ENCODE data around the gene TRAPPC2.
A peak's percentile ranks its signal among the peaks of the same experiment; 100 is the strongest.
"Not testable (repeated sequence)": the region's sequence is repeated elsewhere in the genome, so short reads cannot be mapped to it uniquely, and the experiment has no call there.

The TRAPPC2 gene

DNA sequence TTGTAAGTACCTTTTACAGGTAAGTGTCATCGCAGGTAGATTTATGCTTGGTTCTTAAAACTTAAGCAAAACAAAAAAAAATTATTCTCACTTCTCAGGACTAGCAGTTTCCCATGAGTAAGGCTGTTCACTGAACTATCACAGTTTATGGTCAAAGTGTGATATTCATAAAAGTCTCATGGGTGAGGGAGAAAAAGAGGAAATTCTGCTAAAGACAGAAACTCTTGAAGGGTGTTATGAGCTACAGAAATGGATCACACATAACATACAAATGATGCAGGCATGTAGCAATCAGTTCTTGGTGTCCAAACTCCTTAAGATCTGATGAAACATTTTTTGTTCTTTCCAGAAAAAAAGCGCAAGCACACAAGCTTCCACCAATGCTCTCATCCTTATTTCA, 37.0 kb downstream of the TRAPPC2 start:
- peak in 1 of 2 donors; percentile 8 for DNase-seq

DNA sequence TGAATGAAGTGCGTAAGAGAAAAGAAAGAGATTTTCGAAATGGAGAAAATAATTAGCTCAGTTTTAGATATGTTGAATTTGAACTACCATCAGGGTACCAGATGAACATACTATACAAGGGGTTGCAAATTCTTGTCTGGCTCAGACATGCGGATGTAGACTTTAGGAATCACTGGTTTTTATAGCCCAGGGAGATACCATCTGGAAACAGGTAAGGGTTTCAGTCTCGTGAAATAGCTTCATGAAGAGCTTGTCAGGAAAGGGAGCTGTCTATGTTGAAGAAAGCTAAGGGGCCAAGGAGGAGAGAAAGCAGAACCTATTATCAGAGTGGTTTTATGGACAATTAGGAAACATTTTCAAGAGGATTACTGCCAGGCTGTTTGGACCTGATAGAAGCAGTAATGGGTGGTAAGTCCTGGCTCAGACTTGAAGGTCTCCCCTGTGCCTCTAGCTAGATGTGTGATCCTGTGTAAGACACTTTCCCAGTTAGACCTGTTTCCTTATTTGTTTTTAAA, 38.8 kb downstream of the TRAPPC2 start:
- DNase-seq = no peak

DNA sequence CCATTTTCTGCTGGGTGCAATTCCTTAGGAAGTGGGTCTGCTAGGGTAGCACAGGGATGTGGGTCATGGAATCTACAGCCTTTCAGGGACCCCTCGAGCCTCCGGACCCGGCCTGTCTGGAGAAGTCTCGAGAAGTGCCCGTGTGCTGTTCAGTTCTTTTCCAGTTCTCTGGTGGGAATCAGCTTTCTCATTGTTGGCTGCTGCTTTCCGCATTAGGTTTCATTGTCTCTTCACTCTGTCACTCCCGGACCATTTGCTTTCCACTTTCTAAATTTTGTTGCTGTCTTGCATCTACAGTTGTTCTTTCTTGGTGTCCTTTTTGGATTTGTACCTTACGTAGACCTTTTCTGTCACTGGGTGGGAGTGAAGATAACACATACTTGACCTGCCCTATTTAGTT, 39.4 kb downstream of the TRAPPC2 start:
- no peak for DNase-seq

DNA sequence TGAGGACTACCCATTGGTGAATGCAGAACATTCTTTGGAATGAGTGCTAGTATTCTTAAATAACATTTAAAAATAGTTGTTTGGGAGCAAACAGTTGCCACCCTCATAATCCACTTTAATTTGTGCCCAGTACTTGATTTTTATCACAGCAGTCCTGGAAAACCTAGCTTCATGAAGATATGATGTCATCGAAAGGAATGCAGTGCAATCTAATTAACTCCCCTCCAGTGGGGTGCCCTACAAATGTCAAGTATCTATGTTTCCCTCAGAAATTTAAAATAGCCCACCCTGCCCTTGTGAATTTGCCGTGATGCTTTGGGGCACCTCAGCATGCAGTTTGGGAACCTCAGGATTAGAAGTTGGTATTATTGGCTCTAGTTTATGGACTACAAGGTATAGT, 40.1 kb downstream of the TRAPPC2 start:
- DNase-seq = no peak

DNA sequence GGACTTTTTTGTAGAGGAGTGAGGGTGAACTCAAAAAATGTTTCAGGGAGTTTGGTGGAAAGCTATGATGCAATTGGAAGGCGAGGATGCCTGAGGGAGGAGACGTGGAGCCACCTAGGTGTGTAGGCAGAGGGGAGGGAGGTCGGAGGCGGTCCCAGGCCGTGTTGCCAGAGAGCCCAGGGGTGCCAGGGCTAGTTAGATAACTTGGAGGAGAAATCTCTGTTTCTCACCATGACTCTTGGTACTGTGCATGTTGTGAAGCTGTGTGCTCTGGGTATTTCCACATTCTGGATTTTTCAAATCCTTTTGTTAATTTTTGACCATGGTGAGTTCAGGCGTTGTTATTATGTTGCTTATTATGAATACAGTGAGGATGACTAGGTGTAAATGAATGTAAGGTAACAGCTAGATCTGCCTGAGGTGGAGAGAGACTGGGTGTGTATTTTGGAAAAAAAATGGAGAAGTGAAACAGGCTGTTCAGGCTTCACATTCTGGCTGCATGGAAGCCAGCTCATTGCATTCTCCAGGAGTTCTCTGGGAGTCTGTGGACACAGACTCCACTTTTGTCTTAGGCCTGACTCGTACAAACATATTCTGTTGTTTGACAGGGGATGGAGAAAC, 41.0 kb downstream of the TRAPPC2 start:
- no peak for DNase-seq

DNA sequence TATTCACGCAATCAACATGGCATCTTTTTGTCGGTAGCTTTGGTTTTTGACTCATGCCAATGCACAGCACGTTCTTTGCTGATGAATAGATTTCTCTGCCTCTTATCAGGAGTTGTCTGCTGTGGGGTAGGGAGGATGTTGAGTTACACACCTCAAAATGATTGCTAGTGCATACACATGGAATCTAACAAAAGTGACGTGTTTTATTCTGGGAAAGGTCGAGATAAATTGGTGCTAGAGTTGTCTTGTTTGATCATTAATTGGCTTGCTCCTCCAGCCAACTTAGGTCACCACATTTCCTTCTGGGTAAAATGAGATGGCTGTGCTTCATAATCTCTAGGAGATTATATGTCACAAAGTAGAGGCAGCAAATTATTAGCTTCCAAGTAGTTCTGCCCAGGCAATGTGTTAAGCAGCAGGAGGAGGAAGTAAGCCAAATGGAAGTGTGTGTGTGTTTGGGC, 41.6 kb downstream of the TRAPPC2 start:
- DNase-seq = no peak

DNA sequence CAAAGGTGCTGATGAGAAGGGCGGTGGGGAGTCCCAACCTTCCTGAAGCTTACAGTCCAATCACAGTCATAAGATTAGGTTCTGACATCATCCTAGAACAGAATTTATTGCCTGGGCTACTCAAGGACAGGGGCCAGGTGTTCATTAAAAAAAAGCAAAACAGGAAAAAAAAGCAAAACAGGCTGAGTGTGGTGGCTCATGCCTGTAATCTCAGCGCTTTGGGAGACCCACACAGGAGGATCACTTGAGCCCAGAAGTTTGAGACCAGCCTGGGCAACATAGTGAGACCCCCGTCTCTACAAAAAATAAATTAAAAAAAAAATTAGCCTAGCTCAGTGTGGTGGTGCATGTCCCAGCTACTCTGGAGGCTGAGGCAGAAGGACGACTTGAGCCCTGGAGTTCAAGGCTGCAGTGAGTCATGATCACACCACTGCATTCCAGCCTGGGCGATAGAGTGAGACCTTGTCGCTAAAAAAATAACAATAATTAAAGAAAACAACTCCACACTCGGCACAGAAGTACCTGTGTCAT, 42.5 kb downstream of the TRAPPC2 start:
- peak in 1 of 2 donors; percentile 14 for DNase-seq

DNA sequence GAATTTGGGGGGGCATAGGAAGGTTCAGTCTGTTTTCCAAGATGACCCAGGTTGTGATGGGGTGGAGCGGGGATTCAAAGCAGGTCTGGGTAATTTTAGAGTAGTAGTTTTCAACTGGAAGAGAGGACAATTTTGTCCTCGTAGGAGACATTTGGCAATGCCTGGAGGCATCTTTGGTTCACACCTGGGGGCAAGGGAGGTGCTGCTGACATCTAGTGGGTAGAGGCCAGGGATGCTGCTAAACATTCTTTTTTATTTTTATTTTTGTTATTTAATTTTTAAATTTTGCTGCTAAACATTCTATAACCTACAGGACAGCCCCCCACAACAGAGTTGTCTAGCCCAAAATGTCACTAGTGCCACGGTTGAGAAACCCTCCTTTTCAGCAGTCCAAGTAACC, 43.6 kb downstream of the TRAPPC2 start:
- DNase-seq = peak; percentile 9 to 34

DNA sequence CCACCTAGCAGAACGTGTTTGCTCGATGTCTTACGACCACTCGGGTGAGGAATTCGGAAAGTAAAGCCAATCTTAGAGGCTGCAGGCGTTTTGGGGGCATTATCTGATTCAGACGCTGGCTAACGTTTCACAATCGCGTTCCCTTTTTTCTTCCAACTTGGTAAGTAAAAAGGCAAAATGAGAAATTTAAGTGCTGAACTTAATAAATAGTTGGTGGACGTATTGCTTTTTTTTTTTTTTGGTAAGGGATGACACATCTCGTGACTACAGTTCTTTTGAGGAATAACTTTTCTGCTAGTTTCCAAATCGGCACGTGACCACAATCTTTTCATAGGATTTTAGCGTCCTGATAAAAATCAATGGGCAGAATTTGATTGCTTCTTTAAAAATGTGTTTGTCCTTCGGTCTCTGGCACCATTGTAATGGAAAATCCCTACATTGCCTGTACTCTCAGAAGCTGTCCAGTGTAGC, 44.6 kb downstream of the TRAPPC2 start:
- DNase-seq = no peak

DNA sequence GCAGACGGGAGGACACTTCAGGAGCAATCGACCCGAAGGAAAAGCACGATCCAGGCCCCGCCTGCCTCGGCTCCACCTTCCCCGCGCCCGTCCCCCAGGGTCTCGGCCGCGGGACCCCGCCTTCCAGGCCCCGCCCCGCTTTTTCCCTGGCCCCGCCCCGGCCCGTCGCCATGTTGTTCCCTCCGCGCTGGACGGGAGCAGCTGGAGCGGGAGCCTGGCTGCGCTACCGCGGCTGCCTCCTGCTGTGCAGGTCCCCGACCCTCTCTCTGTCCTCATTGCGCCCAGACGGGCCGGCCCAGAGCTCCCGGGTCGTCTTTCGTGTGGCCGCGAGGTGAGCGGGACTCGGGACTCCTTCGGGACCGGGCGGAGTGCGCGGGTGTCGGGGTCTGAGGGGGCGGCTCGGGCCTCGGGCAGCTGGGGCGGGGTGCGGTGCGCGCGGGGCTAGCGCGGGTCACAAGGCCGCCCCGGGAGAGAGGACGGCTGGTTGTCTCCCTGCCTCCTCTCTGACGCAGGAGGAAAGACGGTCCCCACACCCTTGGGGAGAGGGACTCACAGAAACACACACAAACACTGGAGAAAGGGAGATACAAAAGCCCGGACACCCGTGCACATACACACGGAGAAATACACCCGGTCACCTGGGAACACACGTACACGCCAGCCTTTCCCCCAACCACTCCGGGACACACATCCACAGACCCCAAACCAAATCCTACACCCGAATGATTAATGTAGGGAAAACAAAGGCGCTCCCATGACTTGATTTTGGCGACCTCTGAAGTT, 45.3 kb downstream of the TRAPPC2 start, which contains the start of gene RAB9A:
TSS of gene RAB9A (plus strand) at position 171 of the 783 bp plus-strand sequence. CDS start 19,619 bp downstream, outside the sequence.
- DNase-seq = peak; percentile 80 to 81

DNA sequence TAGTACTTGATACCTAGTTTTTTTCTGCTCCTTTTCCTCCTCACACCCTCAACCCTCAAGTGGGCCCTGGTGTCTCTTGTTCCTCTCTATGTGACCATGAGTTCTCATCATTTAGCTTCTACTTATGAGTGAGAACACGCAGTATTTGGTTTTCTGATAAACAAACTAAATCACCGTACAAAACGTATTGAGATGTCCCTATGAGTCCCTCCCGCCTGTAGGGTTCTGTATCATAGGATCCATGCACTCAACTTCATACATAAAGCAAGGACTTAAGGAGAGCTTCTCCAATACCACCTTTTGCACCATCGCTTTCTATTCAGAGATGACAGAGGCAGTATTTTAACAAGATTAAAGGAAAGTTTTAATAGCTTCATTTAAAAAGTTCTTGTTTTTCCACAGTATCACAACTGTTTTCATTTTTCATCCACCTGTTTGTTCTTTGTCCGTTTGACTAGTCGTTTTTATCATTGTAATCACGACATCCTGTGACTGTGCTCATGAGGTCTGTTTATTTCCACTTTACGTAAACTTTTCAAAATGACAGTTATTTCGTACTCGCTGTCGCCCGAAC, 45.9 kb downstream of the TRAPPC2 start:
- DNase-seq = peak in 1 of 2 donors; percentile 13

DNA sequence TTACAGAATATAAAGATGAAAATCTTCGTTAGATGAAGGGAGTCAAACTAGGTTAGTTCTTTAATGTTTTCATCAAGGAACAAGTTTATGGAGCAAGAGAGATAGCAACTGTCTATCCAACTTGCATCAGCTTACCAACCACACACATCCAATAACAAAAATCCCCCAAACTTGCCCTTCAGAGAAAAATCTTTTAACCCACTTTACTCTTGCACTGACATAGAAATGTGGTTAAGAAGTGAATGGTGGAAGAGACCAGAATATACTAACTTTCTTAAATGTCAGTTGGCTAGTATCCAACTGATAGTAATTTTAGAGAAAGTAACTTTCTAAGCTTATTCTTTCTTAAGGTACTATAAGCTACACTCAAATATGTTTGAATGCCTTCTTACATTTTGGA, 47.2 kb downstream of the TRAPPC2 start:
- no peak for DNase-seq

DNA sequence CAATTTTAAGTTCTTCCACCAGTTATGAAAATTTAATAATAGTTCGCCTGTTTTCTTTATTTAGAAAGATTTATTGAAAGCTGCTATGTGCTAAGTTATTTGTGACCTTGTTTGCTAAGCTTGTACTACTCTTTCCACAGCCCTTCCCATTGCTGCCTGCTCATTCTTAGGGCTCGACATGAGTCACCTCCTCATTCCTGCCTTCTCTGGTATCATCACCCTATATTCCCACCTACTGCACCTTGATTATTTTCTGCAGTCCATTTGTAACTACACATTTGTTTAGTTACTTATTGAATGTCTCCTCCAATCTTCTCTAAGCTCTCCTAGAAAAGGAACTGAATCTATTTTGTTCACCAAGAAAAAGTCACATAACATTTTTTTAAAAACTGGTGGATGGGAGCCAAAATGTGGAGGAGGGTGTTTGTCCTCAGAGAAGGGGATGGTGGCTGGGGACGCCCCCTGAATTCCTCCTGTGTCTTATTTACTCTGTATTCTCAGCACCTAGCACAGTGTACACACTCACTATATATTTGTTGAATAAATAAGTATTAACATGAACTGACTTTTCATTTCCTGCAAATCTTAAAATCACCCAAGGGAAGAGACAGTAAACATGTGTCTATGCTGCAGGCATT, 49.2 kb downstream of the TRAPPC2 start:
- DNase-seq = no peak

DNA sequence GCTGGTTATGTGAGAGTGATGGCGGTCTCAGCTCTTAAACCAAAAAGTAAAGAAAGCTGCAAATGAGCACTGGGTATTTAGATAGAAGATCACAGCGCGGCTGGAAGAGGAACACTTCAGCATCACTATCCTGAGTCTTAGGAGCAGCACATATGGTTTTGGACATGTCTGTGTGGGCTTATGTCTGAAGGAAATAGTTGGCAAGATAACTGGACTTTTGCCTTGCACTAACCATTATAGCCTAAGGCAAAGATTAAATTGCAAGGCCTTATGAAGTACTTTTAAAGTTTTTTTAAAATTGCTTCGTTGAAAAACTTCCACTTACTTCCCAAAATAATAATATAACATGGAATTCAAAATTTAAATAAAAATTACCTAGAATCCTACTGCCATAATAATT, 50.1 kb downstream of the TRAPPC2 start:
- no peak for DNase-seq

DNA sequence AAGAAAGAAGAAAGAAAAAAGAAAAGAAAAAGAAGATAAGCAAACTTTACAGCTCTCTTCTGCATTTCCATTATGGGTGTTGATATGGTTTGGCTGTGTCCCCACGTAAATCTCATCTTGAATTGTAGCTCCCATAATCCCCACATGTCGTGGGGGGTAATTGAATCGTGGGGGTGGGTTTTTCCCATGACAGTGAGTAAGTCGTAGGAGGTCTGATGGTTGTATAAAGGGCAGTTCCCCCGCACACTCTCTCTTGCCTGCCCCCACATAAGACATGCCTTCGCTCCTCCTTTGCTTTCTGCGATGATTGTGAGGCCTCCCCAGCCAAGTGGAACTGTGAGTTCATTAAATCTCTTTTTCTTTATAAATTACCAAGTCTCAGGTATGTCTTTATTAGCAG, 52.8 kb downstream of the TRAPPC2 start:
- DNase-seq = no peak

DNA sequence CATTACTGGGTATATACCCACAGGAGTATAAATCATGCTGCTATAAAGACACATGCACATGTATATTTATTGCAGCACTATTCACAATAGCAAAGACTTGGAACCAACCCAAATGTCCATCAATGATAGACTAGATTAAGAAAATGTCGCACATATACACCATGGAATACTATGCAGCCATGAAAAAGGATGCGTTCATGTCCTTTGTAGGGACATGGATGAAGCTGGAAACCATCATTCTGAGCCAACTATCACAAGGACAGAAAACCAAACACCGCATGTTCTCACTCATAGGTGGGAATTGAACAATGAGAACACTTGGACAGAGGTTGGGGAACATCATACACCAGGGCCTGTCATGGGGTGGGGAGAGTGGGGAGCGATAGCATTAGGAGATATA, 54.7 kb downstream of the TRAPPC2 start:
- DNase-seq = not testable (repeated sequence)

DNA sequence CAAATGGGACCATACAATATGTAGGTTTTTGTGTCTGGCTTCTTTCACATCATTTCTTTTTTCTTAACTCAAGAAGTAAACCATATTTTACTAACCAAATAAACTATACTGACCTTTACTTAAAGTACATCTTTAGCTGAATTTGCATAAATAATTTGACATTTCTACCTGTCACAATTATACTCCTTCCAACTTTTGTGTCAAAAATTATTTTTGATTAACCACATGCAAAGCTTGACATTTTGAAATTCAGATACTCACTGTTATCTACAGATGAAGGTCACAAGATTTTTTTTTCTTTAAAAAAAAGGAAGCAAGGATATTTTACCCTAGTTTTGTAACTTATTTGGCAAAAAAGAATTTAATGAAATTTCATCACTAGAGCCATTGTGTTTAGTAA, 57.5 kb downstream of the TRAPPC2 start:
- no peak for DNase-seq

DNA sequence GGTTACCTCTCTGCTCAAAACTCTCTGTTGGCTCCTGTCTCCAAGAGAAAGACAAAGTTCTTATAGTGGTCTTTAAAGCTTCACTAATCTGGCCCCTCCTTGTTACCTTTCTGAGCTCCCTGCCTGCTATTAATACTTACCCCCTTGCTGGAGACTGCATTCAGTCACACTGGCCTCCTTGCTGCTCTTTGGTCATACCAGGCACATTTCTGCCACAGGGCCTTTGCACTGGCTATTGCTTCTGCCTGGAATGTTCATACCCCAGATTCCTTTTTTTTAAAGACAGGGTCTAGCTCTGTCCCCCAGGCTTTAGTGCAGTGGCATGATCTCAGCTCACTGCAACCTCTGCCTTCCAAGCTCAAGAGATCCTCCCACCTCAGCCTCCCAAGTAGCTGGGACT, 61.4 kb downstream of the TRAPPC2 start:
- DNase-seq = no peak

DNA sequence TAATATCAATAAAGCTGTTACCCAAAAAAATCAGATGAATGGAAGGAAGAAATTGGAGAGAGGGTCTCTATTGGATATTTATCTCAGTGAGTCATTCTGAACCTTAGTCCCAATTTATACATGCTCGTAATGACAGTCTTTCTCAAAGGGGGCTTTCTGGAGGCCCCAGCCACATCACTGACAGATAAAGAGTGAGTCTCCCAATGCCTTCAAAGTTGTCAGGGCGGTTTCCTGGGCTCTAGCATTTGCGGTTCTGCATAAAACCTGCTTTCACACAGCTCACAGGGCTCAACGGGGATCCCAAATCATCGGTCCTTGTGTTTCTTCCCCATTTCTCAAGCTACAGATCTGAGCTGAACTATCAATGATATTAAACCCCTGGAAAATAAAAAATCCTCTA, 64.2 kb downstream of the TRAPPC2 start:
- DNase-seq = no peak

DNA sequence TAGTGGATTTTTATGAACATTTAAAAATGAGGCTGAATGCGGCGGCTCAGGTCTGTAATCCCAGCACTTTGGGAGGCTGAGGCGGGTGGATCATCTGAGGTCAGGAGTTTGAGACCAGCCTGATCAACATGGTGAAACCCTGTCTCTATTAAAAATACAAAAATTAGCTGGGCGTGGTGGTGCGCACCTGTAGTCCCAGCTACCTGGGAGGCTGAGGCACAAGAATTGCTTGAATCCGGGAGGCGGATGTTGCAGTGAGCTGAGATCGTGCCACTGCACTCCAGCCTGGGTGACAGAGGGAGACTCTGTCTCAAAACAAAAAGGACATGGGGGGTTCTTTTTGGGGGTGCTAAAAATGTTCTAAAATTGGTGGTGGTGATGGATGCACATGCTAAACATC, 64.7 kb downstream of the TRAPPC2 start:
- DNase-seq = not testable (repeated sequence)

DNA sequence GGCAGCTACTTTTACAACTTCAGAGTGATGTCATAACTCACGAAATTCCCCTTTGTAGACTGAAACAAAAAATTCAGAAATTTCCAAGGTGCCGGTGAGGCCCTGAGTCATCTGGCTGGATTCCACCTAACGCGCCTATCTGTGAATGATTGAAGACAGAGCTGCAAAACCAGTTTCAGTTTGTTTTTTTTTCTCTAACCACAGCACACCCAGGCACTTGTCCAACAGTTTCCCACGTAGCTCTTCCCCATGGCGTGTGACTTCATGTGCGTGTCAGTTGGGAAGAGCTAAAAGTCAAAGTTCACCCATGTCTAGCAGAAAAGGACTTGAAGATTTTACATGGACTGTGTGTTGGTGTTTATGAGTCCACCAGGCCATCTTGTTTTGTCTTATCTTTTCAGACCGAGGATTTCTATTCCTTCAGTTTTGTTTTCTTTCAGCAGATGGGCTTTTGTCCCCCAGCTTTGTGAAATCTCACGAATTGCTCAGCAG, 65.1 kb downstream of the TRAPPC2 start:
- DNase-seq = peak; percentile 53 to 69

DNA sequence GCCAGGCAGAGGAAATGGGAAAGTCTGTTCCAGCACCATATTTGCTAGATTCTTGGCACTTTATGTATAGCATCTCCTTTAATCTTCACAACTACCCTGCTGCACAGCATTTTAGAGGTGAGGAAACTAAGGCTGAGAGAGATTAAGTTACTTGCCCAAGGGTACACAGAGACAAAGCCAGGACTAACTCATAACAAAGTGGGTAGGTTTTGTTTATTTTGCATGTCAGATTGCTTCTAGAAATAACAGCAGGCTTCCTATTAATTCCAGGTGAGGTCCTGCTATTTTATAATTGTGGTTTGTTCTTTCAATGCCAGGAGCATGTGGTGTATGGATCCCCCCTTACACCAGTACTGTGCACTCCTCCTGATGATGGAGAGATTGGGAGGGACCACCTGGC, 66.5 kb downstream of the TRAPPC2 start:
- no peak for DNase-seq

DNA sequence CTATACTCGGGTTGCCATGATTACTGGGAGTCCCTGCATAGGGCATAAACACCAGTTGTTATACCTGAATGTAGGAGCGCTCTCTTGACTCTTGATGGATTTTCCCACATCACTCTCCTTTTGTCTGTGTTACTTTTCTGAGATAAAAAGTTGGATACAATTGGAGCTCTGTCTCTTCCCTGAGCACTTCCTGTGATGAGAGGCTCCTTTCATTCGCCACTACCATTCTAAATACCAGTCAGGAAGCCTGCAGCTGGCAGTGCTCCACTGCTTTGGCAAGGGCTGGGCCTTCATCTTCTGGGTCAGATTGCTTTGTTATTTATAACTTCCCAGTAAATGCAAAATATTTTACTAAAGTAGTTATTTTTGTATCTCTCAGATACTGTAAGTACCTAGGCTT, 67.6 kb downstream of the TRAPPC2 start:
- no peak for DNase-seq
